GM12865 (cell line): ENCODE data around the gene PTPRE.

Experiments
- DNase-seq: peaks from one replicate; pipeline ENCODE4 v3.0.0; 2010; ENCODE audit warnings: low read depth
- H3K4me3 ChIP-seq: 2 replicates; pipeline ENCODE4 v1.5.1; 2011; ENCODE audit warnings: mild to moderate bottlenecking, low read depth, low read length, control low read depth
- CTCF ChIP-seq: IDR thresholded peaks from 2 replicates; pipeline ENCODE4 v1.5.1; 2011; ENCODE audit warnings: low read length, control low read depth, low read depth, inconsistent platforms; ENCODE audit not compliant: insufficient read depth; ENCODE audit errors: missing control alignments

PTPRE gene

GRCh38 chr10:127922675-127923366 is 15.9 kb downstream of the PTPRE start:
- no peak overlapping the region for H3K4me3 ChIP-seq
- no peak for TF ChIP-seq CTCF
- DNase-seq: no peak

- no peak overlapping the region for H3K4me3 ChIP-seq
- DNase-seq: no peak
- TF ChIP-seq CTCF: no peak
Measured at GRCh38 chr10:127923646-127924045, 16.7 kb downstream of the PTPRE start.

- no peak for TF ChIP-seq CTCF
- DNase-seq: no peak
Measured at GRCh38 chr10:127925471-127926207, 18.7 kb downstream of the PTPRE start.

GRCh38 chr10:127926455-127926854 is 19.6 kb downstream of the PTPRE start:
- no peak overlapping the region for H3K4me3 ChIP-seq
- TF ChIP-seq CTCF: no peak
- DNase-seq: no peak

More at GRCh38 chr10:127925471-127926207, 18.7 kb downstream of the PTPRE start:
- H3K4me3 ChIP-seq: no peak overlapping the region

- TF ChIP-seq CTCF: no peak
- no peak for DNase-seq
- H3K4me3 ChIP-seq: no peak overlapping the region
Measured at GRCh38 chr10:127928021-127928806, 21.3 kb downstream of the PTPRE start.

- no peak for DNase-seq
- TF ChIP-seq CTCF: no peak
Measured at GRCh38 chr10:127932521-127933270, 25.8 kb downstream of the PTPRE start.

More at GRCh38 chr10:127932521-127933270, 25.8 kb downstream of the PTPRE start:
- no peak overlapping the region for H3K4me3 ChIP-seq
